ENCODE data around the gene SIPA1L3. TPM values are rescaled to one million over a fixed set of nuclear protein-coding genes. Genes with fewer than 3 reads are reported as not detected.

The SIPA1L3 gene
- total RNA-seq, 1 experiment from 2014 or later: 36.0 TPM

- peaks cover 5% of the 10 kb centered on the region for H3K4me1 Mint-ChIP-seq (ENCODE audit: insufficient read depth, unreplicated experiment)
- H3K4me3 Mint-ChIP-seq (ENCODE audit: unreplicated experiment): no peak overlapping the region
- intact Hi-C loops (cut with micrococcal nuclease): no loop called here
- H3K9me3 Mint-ChIP-seq (ENCODE audit: unreplicated experiment): peaks cover 8% of the 10 kb centered on the region
- H3K27me3 Mint-ChIP-seq (ENCODE audit: insufficient read depth, unreplicated experiment): no peaks in the 10 kb centered on the region
- TF ChIP-seq CTCF (IDR thresholded peaks at IDR 0.05; ENCODE audit: unreplicated experiment): no peak
- DNase-seq (ENCODE audit: unreplicated experiment): no peak
- CTCF ChIA-PET: no interaction called here
- H3K36me3 Mint-ChIP-seq (ENCODE audit: insufficient read depth, unreplicated experiment): no peaks in the 10 kb centered on the region
- no peak overlapping the region for H3K27ac Mint-ChIP-seq (ENCODE audit: low read depth, unreplicated experiment)
- no TSS peak for BruUV-seq (replicated peaks)
- POLR2A ChIA-PET: no interaction called here
These were observed 29.9 kb upstream of the SIPA1L3 start for GRCh38 chr19:37877147-37877546.

- no peak for TF ChIP-seq CTCF (IDR thresholded peaks at IDR 0.05; ENCODE audit: unreplicated experiment)
- intact Hi-C loops (cut with micrococcal nuclease): no loop called here
- ChIA-PET POLR2A (no interaction called here), CTCF (interaction anchor here (0.6 to 0.7 kb wide), 4 partner anchors 32 to 170 kb away, joined by 3 to 6 read pairs (median 4); no protein-coding TSS in a partner anchor)
- DNase-seq (ENCODE audit: unreplicated experiment): no peak
- no TSS peak for BruUV-seq (replicated peaks)
- Mint-ChIP-seq H3K4me1 (ENCODE audit: insufficient read depth, unreplicated experiment) (no peaks in the 10 kb centered on the region), H3K27ac (ENCODE audit: low read depth, unreplicated experiment) (no peak overlapping the region), H3K36me3 (ENCODE audit: insufficient read depth, unreplicated experiment) (no peaks in the 10 kb centered on the region), H3K9me3 (ENCODE audit: unreplicated experiment) (no peaks in the 10 kb centered on the region), H3K27me3 (ENCODE audit: insufficient read depth, unreplicated experiment) (no peaks in the 10 kb centered on the region), H3K4me3 (ENCODE audit: unreplicated experiment) (no peak overlapping the region)
These were observed 21.6 kb upstream of the SIPA1L3 start for GRCh38 chr19:37885392-37885791.

GRCh38 chr19:37886571-37886970 is 20.4 kb upstream of the SIPA1L3 start:
- Mint-ChIP-seq H3K36me3 (ENCODE audit: insufficient read depth, unreplicated experiment) (no peaks in the 10 kb centered on the region), H3K27me3 (ENCODE audit: insufficient read depth, unreplicated experiment) (peaks cover 5% of the 10 kb centered on the region), H3K27ac (ENCODE audit: low read depth, unreplicated experiment) (no peak overlapping the region), H3K9me3 (ENCODE audit: unreplicated experiment) (peaks cover 3% of the 10 kb centered on the region), H3K4me1 (ENCODE audit: insufficient read depth, unreplicated experiment) (no peaks in the 10 kb centered on the region), H3K4me3 (ENCODE audit: unreplicated experiment) (no peak overlapping the region)
- DNase-seq (ENCODE audit: unreplicated experiment): no peak
- BruUV-seq (replicated peaks): no TSS peak
- intact Hi-C loops (cut with micrococcal nuclease): no loop called here
- TF ChIP-seq CTCF (IDR thresholded peaks at IDR 0.05; ENCODE audit: unreplicated experiment): no peak
- ChIA-PET POLR2A (no interaction called here), CTCF (interaction anchor here (1.1 kb wide), 1 partner anchor 13 kb away, joined by 3 read pairs; no protein-coding TSS in a partner anchor)

GRCh38 chr19:37893845-37894575 is 13.0 kb upstream of the SIPA1L3 start:
- ChIA-PET CTCF (interaction anchor here (0.6 to 3.4 kb wide), 4 partner anchors 9 to 441 kb away, joined by 3 to 18 read pairs (median 3); no protein-coding TSS in a partner anchor), POLR2A (interaction anchor here (0.5 kb wide), 1 partner anchor 115 kb away, joined by 3 read pairs; the partner anchor contains the start of gene ZNF573)
- Mint-ChIP-seq H3K27ac (ENCODE audit: low read depth, unreplicated experiment) (no peak overlapping the region), H3K9me3 (ENCODE audit: unreplicated experiment) (peaks cover 13% of the 10 kb centered on the region), H3K27me3 (ENCODE audit: insufficient read depth, unreplicated experiment) (peaks cover 15% of the 10 kb centered on the region), H3K4me3 (ENCODE audit: unreplicated experiment) (no peak overlapping the region), H3K36me3 (ENCODE audit: insufficient read depth, unreplicated experiment) (no peaks in the 10 kb centered on the region), H3K4me1 (ENCODE audit: insufficient read depth, unreplicated experiment) (no peaks in the 10 kb centered on the region)
- TF ChIP-seq CTCF (IDR thresholded peaks at IDR 0.05; ENCODE audit: unreplicated experiment): no peak
- no peak for DNase-seq (ENCODE audit: unreplicated experiment)
- intact Hi-C loops (cut with micrococcal nuclease): no loop called here
- no TSS peak for BruUV-seq (replicated peaks)
